GM19438 (cell line): ENCODE measurements around the gene B3GNT7.
"Not testable (repeated sequence)": the region's sequence is repeated elsewhere in the genome, so short reads cannot be mapped to it uniquely, and the experiment has no call there.

Experiments used
- ATAC-seq: cut with Tn5 transposase; IDR thresholded peaks from one replicate; pipeline ENCODE4 v1.9.1; 2021; ENCODE audit warnings: low read depth; ENCODE audit not compliant: unreplicated experiment

The B3GNT7 gene, protein sequence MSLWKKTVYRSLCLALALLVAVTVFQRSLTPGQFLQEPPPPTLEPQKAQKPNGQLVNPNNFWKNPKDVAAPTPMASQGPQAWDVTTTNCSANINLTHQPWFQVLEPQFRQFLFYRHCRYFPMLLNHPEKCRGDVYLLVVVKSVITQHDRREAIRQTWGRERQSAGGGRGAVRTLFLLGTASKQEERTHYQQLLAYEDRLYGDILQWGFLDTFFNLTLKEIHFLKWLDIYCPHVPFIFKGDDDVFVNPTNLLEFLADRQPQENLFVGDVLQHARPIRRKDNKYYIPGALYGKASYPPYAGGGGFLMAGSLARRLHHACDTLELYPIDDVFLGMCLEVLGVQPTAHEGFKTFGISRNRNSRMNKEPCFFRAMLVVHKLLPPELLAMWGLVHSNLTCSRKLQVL

DNA sequence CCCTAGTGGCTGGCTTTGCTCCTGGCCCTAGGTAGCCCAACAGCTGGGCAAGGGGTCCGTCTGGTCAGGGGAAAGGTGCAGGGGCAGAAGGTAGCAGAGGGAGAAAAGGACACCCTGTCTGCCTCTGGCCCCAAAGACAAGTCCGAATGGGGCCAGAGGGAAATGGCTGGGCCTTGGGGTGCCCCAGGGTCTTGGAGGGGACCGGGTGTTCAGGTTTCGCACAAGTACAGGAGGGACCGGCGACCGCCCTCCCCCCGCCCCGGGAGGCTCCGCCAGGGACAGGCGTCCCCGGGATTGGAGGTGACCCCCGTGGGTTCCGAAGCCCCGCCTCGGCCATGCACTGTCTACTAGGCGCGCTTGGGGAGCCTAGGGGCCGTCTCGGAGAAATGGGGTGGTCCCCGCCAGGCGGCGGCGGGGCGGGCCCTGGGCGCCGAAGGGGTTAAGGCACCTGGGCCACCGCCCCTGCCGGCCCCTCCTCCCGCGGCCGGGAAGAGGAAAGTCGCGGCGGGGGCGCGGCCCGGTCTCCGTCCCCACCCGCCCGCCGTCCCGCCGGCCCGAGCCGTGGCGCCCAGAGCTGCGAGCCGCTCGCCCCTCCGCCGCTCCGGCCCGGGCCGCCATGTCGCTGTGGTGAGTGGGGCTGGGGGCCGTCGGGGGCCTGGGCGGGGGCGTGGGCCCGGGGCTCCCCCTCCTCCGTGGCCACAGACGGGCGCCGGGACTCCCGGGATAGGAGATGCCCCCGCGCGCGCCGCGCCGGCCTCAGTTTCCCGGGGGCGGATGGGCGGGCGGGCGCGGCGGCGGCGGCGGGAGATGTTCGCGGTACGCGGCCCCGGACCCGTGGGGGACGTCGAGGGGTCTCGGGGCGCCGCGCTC lies at the start of gene B3GNT7:
Gene B3GNT7 (plus strand): TSS at position 523 of the 870 bp plus-strand sequence. CDS start 94 bp downstream, at position 617.
- ATAC-seq, result no peak

GRCh38 chr2:231347081-231347480 lies 48.4 kb upstream of the B3GNT7 start:
- ATAC-seq, result no peak

GRCh38 chr2:231347638-231348037 lies 47.9 kb upstream of the B3GNT7 start:
- no peak for ATAC-seq

- no peak for ATAC-seq
Observed at GRCh38 chr2:231348173-231348572, 47.3 kb upstream of the B3GNT7 start.

GRCh38 chr2:231348704-231349373 lies 46.7 kb upstream of the B3GNT7 start:
- ATAC-seq, result no peak

DNA sequence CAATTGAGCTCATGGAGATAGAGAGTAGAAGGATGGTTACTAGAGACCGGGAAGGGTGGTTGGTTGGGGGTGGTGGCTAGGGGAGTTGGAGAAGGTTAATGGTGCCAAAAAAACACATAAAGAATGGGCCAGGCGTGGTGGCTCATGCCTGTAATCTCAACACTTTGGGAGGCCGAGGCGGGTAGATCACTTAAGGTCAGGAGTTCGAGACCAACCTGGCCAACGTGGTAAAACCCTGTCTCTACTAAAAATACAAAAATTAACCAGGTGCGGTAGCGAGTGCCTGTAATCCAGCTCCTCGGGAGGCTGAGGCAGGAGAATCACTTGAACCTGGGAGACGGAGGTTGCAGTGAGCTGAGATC lies 46.2 kb upstream of the B3GNT7 start:
- ATAC-seq, result not testable (repeated sequence)

- ATAC-seq, result no peak
Observed at GRCh38 chr2:231351648-231352047, 43.9 kb upstream of the B3GNT7 start.

DNA sequence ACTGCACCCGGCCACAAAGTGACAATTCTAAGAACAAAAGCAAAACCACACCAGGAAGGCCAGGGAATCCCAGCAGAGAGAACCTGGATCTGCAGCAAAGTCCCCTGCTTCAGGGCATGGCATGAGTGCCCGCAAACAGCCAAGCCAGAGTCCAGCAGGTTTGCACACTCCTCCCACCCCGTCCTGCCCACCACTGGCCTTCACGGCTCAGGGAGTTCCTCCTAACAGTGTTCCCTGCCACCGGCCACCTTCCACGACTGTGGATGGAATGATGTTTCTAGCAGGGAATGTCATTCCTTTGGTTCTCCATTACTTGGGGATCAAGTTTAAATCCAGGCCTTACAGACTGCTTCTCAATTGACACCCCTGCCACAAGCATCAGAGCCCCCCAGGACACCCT lies 42.0 kb upstream of the B3GNT7 start:
- ATAC-seq, result no peak

- ATAC-seq, result no peak
Observed at GRCh38 chr2:231355508-231356465, 39.7 kb upstream of the B3GNT7 start.

GRCh38 chr2:231356466-231356844 lies 39.1 kb upstream of the B3GNT7 start:
- ATAC-seq, result no peak

DNA sequence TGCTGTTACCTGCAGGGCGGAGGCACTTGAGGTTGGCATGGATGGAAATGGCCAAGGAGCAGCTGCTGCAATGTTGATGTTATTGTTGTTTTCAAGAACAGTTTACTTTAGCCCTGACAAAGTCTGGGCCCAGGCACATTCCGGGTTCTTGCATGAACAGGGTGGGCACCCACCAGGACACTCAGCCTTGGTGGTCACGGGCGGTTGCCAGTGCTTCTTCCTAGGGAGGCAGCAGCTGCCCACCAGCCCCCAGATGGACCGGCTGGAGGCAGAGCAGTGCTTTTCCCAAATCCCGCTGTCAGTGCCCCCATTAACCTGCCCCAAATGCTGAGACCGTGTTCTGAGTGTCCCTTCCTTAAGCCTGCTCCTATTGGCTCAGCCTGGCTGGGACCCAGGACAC lies 38.5 kb upstream of the B3GNT7 start:
- no peak for ATAC-seq

GRCh38 chr2:231357931-231358330 lies 37.6 kb upstream of the B3GNT7 start:
- no peak for ATAC-seq

DNA sequence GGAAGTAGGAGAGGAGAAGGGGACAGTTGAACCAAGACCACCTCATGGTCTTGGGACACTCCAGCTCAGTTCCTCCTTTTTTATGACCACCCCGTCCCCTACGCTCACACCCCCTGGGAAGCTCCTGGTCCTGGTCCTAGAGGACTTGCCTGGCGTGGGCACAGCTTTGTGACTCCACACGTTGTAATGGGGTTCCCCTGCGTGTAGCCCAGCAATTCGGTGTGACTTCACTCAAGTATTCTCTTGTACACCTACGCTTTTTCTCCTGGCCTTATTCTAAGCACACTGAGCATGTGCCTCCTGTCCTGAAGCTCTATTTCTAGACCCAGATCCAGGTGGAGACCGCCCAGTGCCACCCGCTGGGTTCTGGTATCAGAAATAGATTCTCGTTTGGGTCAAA lies 36.1 kb upstream of the B3GNT7 start:
- no peak for ATAC-seq

GRCh38 chr2:231359948-231360347 lies 35.6 kb upstream of the B3GNT7 start:
- no peak for ATAC-seq

DNA sequence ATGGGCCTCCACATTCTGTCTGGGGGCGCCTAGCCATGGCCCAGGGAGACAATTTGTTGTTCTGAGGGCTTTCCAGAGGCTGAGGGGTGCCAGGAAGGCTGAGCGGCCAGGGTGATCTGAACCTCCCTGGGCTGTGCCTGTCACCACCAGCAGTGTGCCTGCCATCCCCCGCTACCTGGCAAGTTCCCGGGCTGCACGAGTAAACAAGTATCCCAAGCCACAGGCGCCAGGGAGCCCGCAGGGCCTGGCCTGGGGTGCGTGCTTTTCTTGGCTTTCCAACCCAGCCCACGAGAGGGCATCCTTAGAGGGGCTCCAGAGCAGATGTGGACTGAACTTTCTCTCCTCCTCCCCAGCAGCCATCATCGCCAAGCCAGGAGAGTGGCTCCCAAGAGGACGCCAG lies 35.1 kb upstream of the B3GNT7 start:
- ATAC-seq, result no peak

- no peak for ATAC-seq
Observed at GRCh38 chr2:231360881-231361371, 34.6 kb upstream of the B3GNT7 start.

GRCh38 chr2:231361701-231362554 lies 33.6 kb upstream of the B3GNT7 start:
- ATAC-seq, result peak; percentile 97

- no peak for ATAC-seq
Observed at GRCh38 chr2:231362555-231363184, 32.8 kb upstream of the B3GNT7 start.

GRCh38 chr2:231364061-231364460 lies 31.4 kb upstream of the B3GNT7 start:
- no peak for ATAC-seq
